ENCODE measurements around the gene INTS12.
"Not testable (repeated sequence)": the region's sequence is repeated elsewhere in the genome, so short reads cannot be mapped to it uniquely, and the experiment has no call there.

INTS12 gene

GRCh38 chr4:105708181-105709080, at the start of gene INTS12, which contains the start of gene GSTCD:
Gene INTS12 (minus strand): TSS chr4:105708689. CDS start chr4:105700005, 8,684 bp downstream.
Gene GSTCD (plus strand): TSS chr4:105708784. CDS start chr4:105717614, 8,830 bp downstream.
- DNase-seq (ENCODE audit: low read depth, low spot score), result peak; percentile 96

GRCh38 chr4:105755375-105755774, 46.9 kb upstream of the INTS12 start:
- no peak for DNase-seq (ENCODE audit: low read depth, low spot score)

GRCh38 chr4:105753361-105753760, 44.9 kb upstream of the INTS12 start:
- DNase-seq (ENCODE audit: low read depth, low spot score), result no peak

GRCh38 chr4:105751718-105752299, 43.3 kb upstream of the INTS12 start:
- no peak for DNase-seq (ENCODE audit: low read depth, low spot score)

GRCh38 chr4:105748222-105748621, 39.7 kb upstream of the INTS12 start:
- DNase-seq (ENCODE audit: low read depth, low spot score), result no peak

- DNase-seq (ENCODE audit: low read depth, low spot score), result no peak
These were observed 33.1 kb upstream of the INTS12 start for GRCh38 chr4:105741548-105741947.

- not testable (repeated sequence) for DNase-seq (ENCODE audit: low read depth, low spot score)
These were observed 26.7 kb upstream of the INTS12 start for GRCh38 chr4:105735217-105735616.

GRCh38 chr4:105729895-105730294, 21.4 kb upstream of the INTS12 start:
- DNase-seq (ENCODE audit: low read depth, low spot score), result not testable (repeated sequence)

GRCh38 chr4:105725623-105726022, 17.1 kb upstream of the INTS12 start:
- no peak for DNase-seq (ENCODE audit: low read depth, low spot score)

GRCh38 chr4:105719204-105719603, 10.7 kb upstream of the INTS12 start:
- no peak for DNase-seq (ENCODE audit: low read depth, low spot score)

GRCh38 chr4:105715692-105716278, 7.3 kb upstream of the INTS12 start:
- DNase-seq (ENCODE audit: low read depth, low spot score), result no peak

GRCh38 chr4:105714932-105715331, 6.4 kb upstream of the INTS12 start:
- DNase-seq (ENCODE audit: low read depth, low spot score), result no peak

GRCh38 chr4:105714071-105714521, 5.6 kb upstream of the INTS12 start:
- DNase-seq (ENCODE audit: low read depth, low spot score), result no peak

- no peak for DNase-seq (ENCODE audit: low read depth, low spot score)
These were observed 4.3 kb upstream of the INTS12 start for GRCh38 chr4:105712766-105713165.

- no peak for DNase-seq (ENCODE audit: low read depth, low spot score)
These were observed 2.2 kb upstream of the INTS12 start for GRCh38 chr4:105710678-105711077.

GRCh38 chr4:105710012-105710600, 1.6 kb upstream of the INTS12 start:
- DNase-seq (ENCODE audit: low read depth, low spot score), result peak; percentile 67

- DNase-seq (ENCODE audit: low read depth, low spot score), result no peak
These were observed 577 bp upstream of the INTS12 start for GRCh38 chr4:105709081-105709450.

GRCh38 chr4:105707782-105708180, 708 bp downstream of the INTS12 start:
- DNase-seq (ENCODE audit: low read depth, low spot score), result no peak

GRCh38 chr4:105698607-105699006, 9.9 kb downstream of the INTS12 start:
- DNase-seq (ENCODE audit: low read depth, low spot score), result no peak

- not testable (repeated sequence) for DNase-seq (ENCODE audit: low read depth, low spot score)
These were observed 12.7 kb downstream of the INTS12 start for GRCh38 chr4:105695832-105696231.

GRCh38 chr4:105694812-105695211, 13.7 kb downstream of the INTS12 start:
- not testable (repeated sequence) for DNase-seq (ENCODE audit: low read depth, low spot score)

- no peak for DNase-seq (ENCODE audit: low read depth, low spot score)
These were observed 21.9 kb downstream of the INTS12 start for GRCh38 chr4:105686571-105686970.
